K562 (cell line): Measurements from ENCODE around the gene HNF4A. TPM values are rescaled to one million over a fixed set of nuclear protein-coding genes. Genes with fewer than 3 reads are reported as not detected.
A peak's percentile ranks its signal among the peaks of the same experiment; 100 is the strongest.

Experiments used
- ATAC-seq: fragments of 200-7000 bp; cut with Tn5 transposase; 3 replicates; pipeline ENCODE4 v1.9.1; 2020; ENCODE audit warnings: moderate library complexity
- BruUV-seq: library from RNA; stranded (reverse); fragments of 400-500 nt; replicated peaks from 2 replicates; lab custom pipeline; 2021; lab: Mats Ljungman, UMichigan
- CTCF ChIA-PET: fragments of 300-600 bp; formaldehyde crosslinking; extraction: SDS; loops from one replicate; lab custom pipeline; 2021; ENCODE audit warnings: low intra/inter-chr PET ratio; lab: Yijun Ruan, JAX
- POLR2A ChIA-PET: fragments of 300-600, 350-650 bp; sonication (Branson Sonifier 250); formaldehyde crosslinking; extraction: SDS; loops from one replicate; lab custom pipeline; 2021; ENCODE audit warnings: antibody characterized with exemption, inconsistent platforms; lab: Yijun Ruan, JAX
- DNase-seq, 4 experiments: peaks; one replicate each; pipeline versions ENCODE4 v3.0.0 to v3.0.0-alpha.2; 2011 to 2018; ENCODE audit warnings: low spot score in 3 of 4, mixed read lengths in 3 of 4; ENCODE audit errors: extremely low read depth in 1 of 4
- FAIRE-seq: peaks from 2 replicates; lab custom pipeline; 2011; peaks lifted over from hg19 to GRCh38; lab: Jason Lieb, UNC
- H2AFZ ChIP-seq: 2 replicates; pipeline ENCODE4 v1.6.0; 2011; ENCODE audit warnings: low read depth, low read length, control low read depth, inconsistent platforms
- H3K27ac ChIP-seq: fragments of 200-600 bp; 3 replicates; pipeline ENCODE4 v1.8.0; 2011; ENCODE audit warnings: low read depth, mild to moderate bottlenecking, control low read depth, inconsistent platforms, low read length, moderate library complexity, mixed read lengths; ENCODE audit errors: extremely low read depth
- H3K27me3 ChIP-seq, 2 experiments: fragments of 300-600 bp in 1 of 2; 2 replicates in 1 of 2; 3 replicates in 1 of 2; pipeline versions ENCODE4 v1.6.0 to v1.8.0; 2011; ENCODE audit warnings: inconsistent platforms in 2 of 2, low read length in 2 of 2, mild to moderate bottlenecking in 1 of 2, mixed read lengths in 1 of 2, moderate library complexity in 1 of 2; ENCODE audit not compliant: control insufficient read depth in 2 of 2, insufficient read depth in 2 of 2
- H3K36me3 ChIP-seq: fragments of 300-600 bp; 3 replicates; pipeline ENCODE4 v1.8.0; 2011; ENCODE audit warnings: mild to moderate bottlenecking, low read length, inconsistent platforms; ENCODE audit not compliant: control insufficient read depth, insufficient read depth
- H3K4me1 ChIP-seq, 2 experiments: fragments of 200-600 bp in 1 of 2; replicated peaks in 1 of 2; 2 replicates in 1 of 2; 3 replicates in 1 of 2; pipeline versions ENCODE4 v1.5.1 to v1.8.0; 2011; ENCODE audit warnings: inconsistent platforms in 2 of 2, low read length in 2 of 2, mild to moderate bottlenecking in 1 of 2, mixed read lengths in 1 of 2, moderate library complexity in 1 of 2; ENCODE audit not compliant: control insufficient read depth in 2 of 2, insufficient read depth in 2 of 2
- H3K4me2 ChIP-seq: 2 replicates; pipeline ENCODE4 v1.6.1; 2011; ENCODE audit warnings: low read length, control low read depth, inconsistent platforms, mixed read lengths; ENCODE audit not compliant: insufficient read depth
- H3K4me3 ChIP-seq: fragments of 200-600 bp; sonication (generic), shearing (Covaris generic); 2 replicates; pipeline ENCODE4 v1.5.1; 2016; ENCODE audit warnings: control low read depth, inconsistent platforms
- H3K79me2 ChIP-seq: fragments of 200-600 bp; 3 replicates; pipeline ENCODE4 v1.8.0; 2011; ENCODE audit warnings: low read length, inconsistent platforms; ENCODE audit not compliant: control insufficient read depth, insufficient read depth
- H3K9ac ChIP-seq, 2 experiments: 2 replicates each; pipeline versions ENCODE4 v1.6.0 to v1.6.1; 2011; ENCODE audit warnings: low read depth in 2 of 2, low read length in 2 of 2, control low read depth in 1 of 2, inconsistent platforms in 1 of 2, mild to moderate bottlenecking in 1 of 2, mixed read lengths in 1 of 2; ENCODE audit not compliant: insufficient read depth in 1 of 2
- H3K9me1 ChIP-seq: one replicate; pipeline ENCODE4 v1.6.0; 2011; ENCODE audit warnings: inconsistent platforms, mild to moderate bottlenecking, low read length, moderate library complexity; ENCODE audit not compliant: control insufficient read depth, insufficient read depth
- H3K9me3 ChIP-seq: replicated peaks from 2 replicates; pipeline ENCODE4 v1.5.1; 2011; ENCODE audit warnings: low read depth, low read length, inconsistent platforms; ENCODE audit not compliant: control insufficient read depth, insufficient read depth
- H4K20me1 ChIP-seq: replicated peaks from 2 replicates; pipeline ENCODE4 v1.6.1; 2011; ENCODE audit warnings: low read length, inconsistent platforms, mixed read lengths; ENCODE audit not compliant: control insufficient read depth, insufficient read depth
- ATF2 ChIP-seq: sonication (generic); formaldehyde crosslinking; IDR thresholded peaks from 2 replicates; pipeline ENCODE4 v1.8.1; 2022; ENCODE audit warnings: missing genetic modification reagents
- COPS2 ChIP-seq: fragments of 450-650 bp; conservative IDR thresholded peaks from 2 replicates; pipeline ENCODE4 v1.6.1; 2016; ENCODE audit warnings: mild to moderate bottlenecking, moderate library complexity
- CREB1 ChIP-seq, 2 experiments: sonication (generic) in 1 of 2; formaldehyde crosslinking in 1 of 2; IDR thresholded peaks; 2 replicates each; pipeline versions ENCODE4 v1.6.1 to v1.8.0; 2012 to 2022; ENCODE audit warnings: inconsistent platforms in 1 of 2, mild to moderate bottlenecking in 1 of 2, missing genetic modification reagents in 1 of 2, moderate library complexity in 1 of 2
- DEAF1 ChIP-seq: fragments of 450-650 bp; formaldehyde crosslinking; IDR thresholded peaks from 2 replicates; pipeline ENCODE4 v1.4.0; 2020; ENCODE audit warnings: mild to moderate bottlenecking, moderate library complexity
- ELF2 ChIP-seq: fragments of 250-450 bp; sonication (Bioruptor Pico); IDR thresholded peaks from 2 replicates; pipeline ENCODE4 v1.5.0; 2021; ENCODE audit warnings: mild to moderate bottlenecking
- FIP1L1 ChIP-seq: fragments of 200-400 bp; formaldehyde crosslinking; IDR thresholded peaks from 2 replicates; pipeline ENCODE4 v1.6.1; 2018; ENCODE audit warnings: mild to moderate bottlenecking, low read depth, low read length; ENCODE audit not compliant: poor library complexity, severe bottlenecking
- GABPB2 ChIP-seq: fragments of 250-450 bp; sonication (Bioruptor Pico); conservative IDR thresholded peaks from 2 replicates; pipeline ENCODE4 v1.5.1; 2021; ENCODE audit warnings: mild to moderate bottlenecking
- HOXB6 ChIP-seq: fragments of 250-450 bp; sonication (Bioruptor Pico); IDR thresholded peaks from 2 replicates; pipeline ENCODE4 v1.5.1; 2022; ENCODE audit warnings: mild to moderate bottlenecking, borderline replicate concordance
- MYBL2 ChIP-seq, 2 experiments: fragments of 450-650 bp in 1 of 2; sonication (generic) in 1 of 2; formaldehyde crosslinking in 1 of 2; IDR thresholded peaks; 2 replicates each; pipeline versions ENCODE4 v1.6.1 to v1.8.1; 2017 to 2022; ENCODE audit warnings: borderline replicate concordance in 1 of 2, inconsistent platforms in 1 of 2, low read depth in 1 of 2, mild to moderate bottlenecking in 1 of 2, missing genetic modification reagents in 1 of 2, moderate library complexity in 1 of 2
- NBN ChIP-seq: fragments of 450-650 bp; IDR thresholded peaks from 2 replicates; pipeline ENCODE4 v1.6.1; 2016; ENCODE audit warnings: low read depth, mild to moderate bottlenecking
- RCOR1 ChIP-seq, 2 experiments: IDR thresholded peaks; 2 replicates each; pipeline ENCODE4 v1.6.1; 2012; ENCODE audit warnings: low read depth in 2 of 2, low read length in 2 of 2, borderline replicate concordance in 1 of 2, improper control_type of control experiment in 1 of 2
- SP1 ChIP-seq: sonication (generic); formaldehyde crosslinking; IDR thresholded peaks from 2 replicates; pipeline ENCODE4 v1.8.1; 2022; ENCODE audit warnings: mild to moderate bottlenecking, missing genetic modification reagents
- TAF9B ChIP-seq: fragments of 450-650 bp; IDR thresholded peaks from 2 replicates; pipeline ENCODE4 v1.6.1; 2018; ENCODE audit warnings: mild to moderate bottlenecking; ENCODE audit not compliant: partially characterized antibody
- TEAD1 ChIP-seq, 2 experiments: fragments of 450-650 bp in 1 of 2; sonication (generic) in 1 of 2; formaldehyde crosslinking; IDR thresholded peaks; 2 replicates each; pipeline versions ENCODE4 v1.4.0 to v1.8.0; 2020 to 2022; ENCODE audit warnings: mild to moderate bottlenecking in 2 of 2, missing genetic modification reagents in 1 of 2
- THRAP3 ChIP-seq: fragments of 450-650 bp; IDR thresholded peaks from 2 replicates; pipeline ENCODE4 v1.6.1; 2016; ENCODE audit warnings: mild to moderate bottlenecking, inconsistent platforms, borderline replicate concordance
- ZNF408 ChIP-seq: fragments of 250-450 bp; sonication (Bioruptor Pico); IDR thresholded peaks from 2 replicates; pipeline ENCODE4 v1.4.0; 2020; ENCODE audit warnings: low read depth, mild to moderate bottlenecking, moderate library complexity
- ZNF41 ChIP-seq: fragments of 250-450 bp; sonication (Bioruptor Pico); conservative IDR thresholded peaks from 2 replicates; pipeline ENCODE4 v1.4.0; 2020; ENCODE audit warnings: mild to moderate bottlenecking
- ZNF655 ChIP-seq: fragments of 250-450 bp; sonication (Bioruptor Pico); IDR thresholded peaks from 2 replicates; pipeline ENCODE4 v1.5.0; 2021
- WGBS: fragments of 100-300 bp; shearing (Covaris generic); methylation state at CpG from one replicate; pipeline ENCODE4 v1.1.6; 2016; ENCODE audit warnings: low coverage, mixed read lengths; ENCODE audit not compliant: insufficient coverage; ENCODE audit errors: missing lambda C conversion rate; 5-methylcytosine and 5-hydroxymethylcytosine counted together
- in situ Hi-C: fragments of 300-500 bp; cut with MboI; formaldehyde crosslinking; loops from 4 replicates; pipeline ENCODE4 v1.15.0; 2018; ENCODE audit warnings: inconsistent platforms, mixed read lengths
- intact Hi-C: fragments of 100-400 bp; cut with micrococcal nuclease; formaldehyde crosslinking; loops from 2 replicates; pipeline ENCODE4 v1.14.2; 2022
- polyA plus RNA-seq, 8 experiments: library from polyadenylated mRNA; depleted of rRNA in 4 of 8; stranded (reverse) in 5 of 8; unstranded in 3 of 8; fragments of >200 nt; fragmentation: Nextera tagmentation in 2 of 8; fragmentation: Illumina TruSeq in 1 of 8; extraction: Ambion mirVana in 2 of 8; extraction: Trizol in 1 of 8; gene quantifications; 2 replicates each; pipeline versions ENCODE4 v1.2.1 to v1.2.3, GENCODE V29; 2011 to 2014; ENCODE audit warnings: inconsistent platforms in 1 of 8, missing spikeins in 1 of 8
- total RNA-seq, 7 experiments: library from RNA; depleted of rRNA in 6 of 7; stranded (reverse); fragments of >200 nt in 6 of 7; fragmentation: Illumina TruSeq in 2 of 7; extraction: Trizol in 2 of 7; gene quantifications; 2 replicates each; pipeline versions ENCODE4 v1.2.1 to v1.2.3, GENCODE V29; 2011 to 2021; ENCODE audit warnings: low replicate concordance in 1 of 7

HNF4A gene
- total and polyA plus RNA-seq, 9 of the 15 experiments (the other 6 are each of a cell fraction or from before 2014, with no cell fraction given) = 0.03 to 0.27 (median 0.08) TPM; not detected in 5

- Histone ChIP-seq H3K27ac (no peak overlapping the region), H3K27me3 (peaks cover 3 to 16% of the 10 kb centered on the region in 2 experiments), H4K20me1 (0 out of 2 replicates have a peak, but pooled peaks cover 4% of the 10 kb centered on the region), H3K9me1 (no peaks in the 10 kb centered on the region), H3K36me3 (no peaks in the 10 kb centered on the region), H3K4me1 (peaks cover 0 to 5% of the 10 kb centered on the region in 2 experiments; a peak in 1 of 5 replicates), H3K4me2 (no peak overlapping the region), H3K79me2 (no peaks in the 10 kb centered on the region), H3K9ac (no peak overlapping the region; a peak in 1 of 4 replicates), H3K9me3 (no peaks in the 10 kb centered on the region), H3K4me3 (no peak overlapping the region), H2AFZ (no peak overlapping the region)
- CTCF ChIA-PET = no interaction called here
- intact Hi-C loops (no loop called here), in situ Hi-C loops (no loop called here)
- FAIRE-seq (no peak), ATAC-seq (no peak), DNase-seq (peak in 1 of 4 experiments; percentile 2)
- POLR2A ChIA-PET = interaction anchor here (0.6 kb wide), 1 partner anchor 300 kb away, joined by 3 read pairs; no protein-coding TSS in a partner anchor
- BruUV-seq = no TSS peak
- WGBS = 0% methylated on average over 1 of the region's 1 CpG
- no peak for TF ChIP-seq TEAD1 (CRISPR knock-in tag; IDR thresholded peaks at IDR 0.05)
- TF ChIP-seq TAF9B = no peak
- no peak for TF ChIP-seq SP1
- TF ChIP-seq ZNF655 = no peak
- TF ChIP-seq ZNF41 (CRISPR knock-in tag) = no peak
- TF ChIP-seq COPS2 = no peak
- no peak for TF ChIP-seq NBN
- no peak for TF ChIP-seq GABPB2 (CRISPR knock-in tag)
- no peak for TF ChIP-seq ATF2 (CRISPR knock-in tag)
- TF ChIP-seq ZNF408 (CRISPR knock-in tag) = no peak
- no peak for TF ChIP-seq DEAF1 (CRISPR knock-in tag)
- TF ChIP-seq RCOR1 (IDR thresholded peaks at IDR 0.05; ENCODE audit: borderline replicate concordance in 1 of 2, low read depth in 2 of 2, low read length in 2 of 2) = no peak
- no peak for TF ChIP-seq FIP1L1
- TF ChIP-seq HOXB6 (CRISPR knock-in tag) = no peak
- no peak for TF ChIP-seq ELF2 (CRISPR knock-in tag)
- TF ChIP-seq CREB1 (IDR thresholded peaks at IDR 0.05) = no peak
- TF ChIP-seq CREB1 (CRISPR knock-in tag; IDR thresholded peaks at IDR 0.05) = no peak
- no peak for TF ChIP-seq THRAP3
- TF ChIP-seq MYBL2 (IDR thresholded peaks at IDR 0.05; ENCODE audit: low read depth) = no peak
- TF ChIP-seq MYBL2 (CRISPR knock-in tag; IDR thresholded peaks at IDR 0.05; ENCODE audit: borderline replicate concordance) = no peak
Observed at GRCh38 chr20:44324343-44324742, 31.2 kb upstream of the HNF4A start.
